DOHH2 (cell line): ENCODE data around the gene LRP1-AS.

Experiments
- H3F3A ChIP-seq: fragments of 200-600 bp; sonication (generic), shearing (Covaris generic); 2 replicates; pipeline ENCODE4 v1.6.0; 2016; ENCODE audit warnings: antibody characterized with exemption, mild to moderate bottlenecking; ENCODE audit not compliant: control insufficient read depth, insufficient read depth
- H3K27ac ChIP-seq: fragments of 200-600 bp; sonication (generic); 2 replicates; pipeline ENCODE4 v1.5.1; 2014; ENCODE audit warnings: low read depth, mild to moderate bottlenecking, low read length, moderate library complexity
- H3K27me3 ChIP-seq: fragments of 200-600 bp; sonication (generic); 2 replicates; pipeline ENCODE4 v1.6.1; 2014; ENCODE audit warnings: mild to moderate bottlenecking, low read length, mixed read lengths; ENCODE audit not compliant: control insufficient read depth
- H3K36me3 ChIP-seq: fragments of 200-600 bp; sonication (generic); 2 replicates; pipeline ENCODE4 v1.6.1; 2014; ENCODE audit warnings: mild to moderate bottlenecking, low read length, moderate library complexity, mixed read lengths; ENCODE audit not compliant: control insufficient read depth
- H3K4me1 ChIP-seq: fragments of 200-600 bp; sonication (generic); 2 replicates; pipeline ENCODE4 v1.6.1; 2014; ENCODE audit warnings: mild to moderate bottlenecking, low read length, mixed read lengths; ENCODE audit not compliant: control insufficient read depth
- H3K4me2 ChIP-seq: fragments of 200-600 bp; sonication (generic); 2 replicates; pipeline ENCODE4 v1.6.0; 2014; ENCODE audit warnings: mild to moderate bottlenecking, low read length, moderate library complexity
- H3K4me3 ChIP-seq: fragments of 200-600 bp; sonication (generic); 2 replicates; pipeline ENCODE4 v1.5.1; 2014; ENCODE audit warnings: mild to moderate bottlenecking, low read length, mixed read lengths
- H3K79me2 ChIP-seq: fragments of 200-600 bp; sonication (generic); 2 replicates; pipeline ENCODE4 v1.6.1; 2014; ENCODE audit warnings: mild to moderate bottlenecking, low read length, mixed read lengths; ENCODE audit not compliant: control insufficient read depth
- H3K9me2 ChIP-seq: fragments of 200-600 bp; sonication (generic); replicated peaks from 2 replicates; pipeline ENCODE4 v1.6.1; 2014; ENCODE audit warnings: mild to moderate bottlenecking, low read length, mixed read lengths; ENCODE audit not compliant: control insufficient read depth
- H3K9me3 ChIP-seq: fragments of 200-600 bp; sonication (generic); 2 replicates; pipeline ENCODE4 v1.6.1; 2014; ENCODE audit warnings: antibody characterized with exemption, low read length, mixed read lengths; ENCODE audit not compliant: control insufficient read depth, insufficient read depth
- H4K20me1 ChIP-seq: fragments of 200-600 bp; sonication (generic); 2 replicates; pipeline ENCODE4 v1.6.0; 2014; ENCODE audit warnings: low read depth, mild to moderate bottlenecking, antibody characterized with exemption, low read length, moderate library complexity; ENCODE audit not compliant: control insufficient read depth, insufficient read depth
- EZH2phosphoT487 ChIP-seq: fragments of 200-600 bp; sonication (generic); IDR thresholded peaks from 2 replicates; pipeline ENCODE4 v1.6.1; 2017; ENCODE audit warnings: borderline replicate concordance, mild to moderate bottlenecking, antibody characterized with exemption, low read length, moderate library complexity, mixed read lengths
- TF ChIP-seq, protein P1 (sequence below): fragments of 200-600 bp; sonication (generic); IDR thresholded peaks from one replicate; pipeline ENCODE4 v1.5.1; 2014; ENCODE audit warnings: antibody characterized with exemption, mild to moderate bottlenecking, low read depth, low read length; ENCODE audit not compliant: poor library complexity, severe bottlenecking

Gene LRP1-AS

DNA sequence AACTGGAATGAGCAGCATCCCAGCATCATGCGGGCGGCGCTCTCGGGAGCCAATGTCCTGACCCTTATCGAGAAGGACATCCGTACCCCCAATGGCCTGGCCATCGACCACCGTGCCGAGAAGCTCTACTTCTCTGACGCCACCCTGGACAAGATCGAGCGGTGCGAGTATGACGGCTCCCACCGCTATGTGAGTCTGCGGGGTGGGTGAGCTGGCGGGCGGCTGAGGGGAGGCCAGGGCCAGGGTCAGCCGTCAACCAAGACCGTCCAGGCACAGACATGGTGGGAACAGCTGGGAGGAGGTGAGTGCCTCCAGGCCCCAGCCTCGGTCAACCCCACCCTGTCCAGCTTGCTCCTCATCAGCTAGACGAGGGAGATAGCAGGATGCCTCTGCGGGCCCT lies 43.4 kb upstream of the LRP1-AS start:
- no peak overlapping the region for H3K4me3 ChIP-seq
- no peaks in the 10 kb centered on the region for H3F3A ChIP-seq
- no peak overlapping the region for H3K4me2 ChIP-seq
- H3K9me3 ChIP-seq = no peaks in the 10 kb centered on the region
- no peaks in the 10 kb centered on the region for H3K4me1 ChIP-seq
- H3K9me2 ChIP-seq = no peaks in the 10 kb centered on the region
- H3K27me3 ChIP-seq = no peaks in the 10 kb centered on the region
- H4K20me1 ChIP-seq = no peaks in the 10 kb centered on the region
- TF ChIP-seq EZH2phosphoT487 = no peak
- TF ChIP-seq, protein P1, sequence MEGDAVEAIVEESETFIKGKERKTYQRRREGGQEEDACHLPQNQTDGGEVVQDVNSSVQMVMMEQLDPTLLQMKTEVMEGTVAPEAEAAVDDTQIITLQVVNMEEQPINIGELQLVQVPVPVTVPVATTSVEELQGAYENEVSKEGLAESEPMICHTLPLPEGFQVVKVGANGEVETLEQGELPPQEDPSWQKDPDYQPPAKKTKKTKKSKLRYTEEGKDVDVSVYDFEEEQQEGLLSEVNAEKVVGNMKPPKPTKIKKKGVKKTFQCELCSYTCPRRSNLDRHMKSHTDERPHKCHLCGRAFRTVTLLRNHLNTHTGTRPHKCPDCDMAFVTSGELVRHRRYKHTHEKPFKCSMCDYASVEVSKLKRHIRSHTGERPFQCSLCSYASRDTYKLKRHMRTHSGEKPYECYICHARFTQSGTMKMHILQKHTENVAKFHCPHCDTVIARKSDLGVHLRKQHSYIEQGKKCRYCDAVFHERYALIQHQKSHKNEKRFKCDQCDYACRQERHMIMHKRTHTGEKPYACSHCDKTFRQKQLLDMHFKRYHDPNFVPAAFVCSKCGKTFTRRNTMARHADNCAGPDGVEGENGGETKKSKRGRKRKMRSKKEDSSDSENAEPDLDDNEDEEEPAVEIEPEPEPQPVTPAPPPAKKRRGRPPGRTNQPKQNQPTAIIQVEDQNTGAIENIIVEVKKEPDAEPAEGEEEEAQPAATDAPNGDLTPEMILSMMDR = no peak
- no peak overlapping the region for H3K27ac ChIP-seq
- no peaks in the 10 kb centered on the region for H3K36me3 ChIP-seq
- H3K79me2 ChIP-seq = no peaks in the 10 kb centered on the region

DNA sequence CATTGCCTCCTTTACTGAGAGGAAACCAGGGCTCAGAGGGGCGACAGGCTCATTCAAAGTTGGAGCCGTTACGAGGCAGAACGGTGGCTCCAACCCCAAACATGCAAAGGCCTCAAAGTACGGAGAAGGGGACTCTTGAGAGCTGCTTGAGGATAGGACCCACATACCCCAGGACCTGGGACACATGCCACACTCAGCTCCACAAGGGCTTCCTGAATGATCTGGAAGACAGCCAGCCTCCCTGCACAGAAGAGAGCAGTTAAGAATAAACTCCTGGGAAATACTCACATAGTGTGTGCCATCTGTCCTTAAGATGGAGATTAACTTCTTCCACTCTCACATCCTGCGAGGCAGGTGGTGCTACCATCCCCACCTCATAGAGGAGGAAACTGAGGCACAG lies 42.6 kb upstream of the LRP1-AS start:
- no peaks in the 10 kb centered on the region for H3K9me3 ChIP-seq
- no peak overlapping the region for H3K4me2 ChIP-seq
- no peaks in the 10 kb centered on the region for H3K36me3 ChIP-seq
- H3K4me1 ChIP-seq = no peaks in the 10 kb centered on the region
- H4K20me1 ChIP-seq = no peaks in the 10 kb centered on the region
- H3K9me2 ChIP-seq = no peaks in the 10 kb centered on the region
- no peaks in the 10 kb centered on the region for H3K79me2 ChIP-seq
- no peak overlapping the region for H3K4me3 ChIP-seq
- no peak for TF ChIP-seq EZH2phosphoT487
- TF ChIP-seq, protein P1 = no peak
- H3K27ac ChIP-seq = no peak overlapping the region
- H3F3A ChIP-seq = no peaks in the 10 kb centered on the region
- no peaks in the 10 kb centered on the region for H3K27me3 ChIP-seq

DNA sequence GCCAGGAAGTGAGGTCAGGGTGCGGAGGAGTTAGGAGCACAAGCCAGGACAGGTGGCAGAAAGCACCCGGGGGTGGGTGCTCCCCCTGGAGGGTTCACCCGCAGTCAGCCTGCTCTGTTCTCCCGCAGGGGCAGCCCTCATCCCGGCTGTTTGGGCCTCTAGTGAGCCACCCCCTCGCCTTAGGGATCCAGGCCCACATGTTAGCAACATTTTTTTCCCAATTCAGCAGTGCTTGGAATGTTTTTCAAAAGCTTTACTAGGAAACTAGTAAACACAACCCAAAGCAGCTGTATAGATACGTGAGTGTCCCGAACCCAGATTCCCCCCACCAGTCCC lies 40.6 kb upstream of the LRP1-AS start:
- Histone ChIP-seq H3K4me3 (no peak overlapping the region), H3K9me3 (no peaks in the 10 kb centered on the region), H3K79me2 (no peaks in the 10 kb centered on the region), H3F3A (no peaks in the 10 kb centered on the region), H3K4me2 (no peak overlapping the region), H3K9me2 (no peaks in the 10 kb centered on the region), H3K4me1 (peaks cover 2% of the 10 kb centered on the region; the same call in 1 of the 2 replicates), H3K27ac (no peak overlapping the region), H3K27me3 (peaks cover 4% of the 10 kb centered on the region; the same call in 1 of the 2 replicates), H3K36me3 (no peaks in the 10 kb centered on the region), H4K20me1 (no peaks in the 10 kb centered on the region)
- no peak for TF ChIP-seq EZH2phosphoT487
- TF ChIP-seq, protein P1 = no peak
